Smooth muscle cell of the brain vasculature (primary cell): Measurements from ENCODE around the gene IGHMBP2.

Experiments used
- DNase-seq: peaks from one replicate; pipeline ENCODE4 v3.0.0-alpha.2; 2012; ENCODE audit warnings: low read depth, low spot score

Gene IGHMBP2

DNA sequence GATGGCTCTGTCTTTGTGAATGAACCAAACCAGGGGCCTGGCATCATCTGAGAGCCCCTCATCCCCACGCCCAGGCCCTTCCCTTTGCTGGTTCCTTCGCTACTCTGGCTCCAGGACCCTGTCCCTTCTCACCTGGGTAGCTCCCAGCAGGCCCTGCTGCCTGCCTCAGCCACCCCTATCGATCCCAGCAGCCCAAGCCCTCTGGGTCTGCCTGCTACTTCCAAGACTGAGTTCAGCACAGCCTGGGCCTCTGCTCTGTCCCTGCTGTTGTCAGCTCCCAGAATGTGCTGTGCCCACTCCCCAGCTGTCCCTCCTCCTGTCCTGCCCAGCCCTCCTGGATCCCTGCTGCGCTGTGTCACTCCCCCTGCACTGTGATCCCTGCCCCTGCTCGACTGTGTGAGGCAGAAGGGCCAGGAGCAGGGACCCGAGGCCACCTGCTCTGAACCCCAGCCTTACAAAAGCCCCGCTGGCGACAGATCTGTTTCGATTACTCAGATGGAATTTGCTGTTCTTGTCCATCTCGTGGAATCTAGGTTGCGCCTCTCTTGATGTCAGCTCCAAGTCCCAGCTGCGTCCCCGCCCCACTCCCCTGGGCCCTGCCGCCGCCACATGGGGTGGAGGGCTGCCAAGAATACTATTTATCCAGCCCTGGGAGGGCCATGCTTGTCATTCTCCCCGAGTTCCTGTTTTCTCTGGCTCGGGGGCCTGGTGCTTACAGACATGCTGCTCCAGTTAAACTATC, 13.0 kb upstream of the IGHMBP2 start:
- DNase-seq, result peak; percentile 96

DNA sequence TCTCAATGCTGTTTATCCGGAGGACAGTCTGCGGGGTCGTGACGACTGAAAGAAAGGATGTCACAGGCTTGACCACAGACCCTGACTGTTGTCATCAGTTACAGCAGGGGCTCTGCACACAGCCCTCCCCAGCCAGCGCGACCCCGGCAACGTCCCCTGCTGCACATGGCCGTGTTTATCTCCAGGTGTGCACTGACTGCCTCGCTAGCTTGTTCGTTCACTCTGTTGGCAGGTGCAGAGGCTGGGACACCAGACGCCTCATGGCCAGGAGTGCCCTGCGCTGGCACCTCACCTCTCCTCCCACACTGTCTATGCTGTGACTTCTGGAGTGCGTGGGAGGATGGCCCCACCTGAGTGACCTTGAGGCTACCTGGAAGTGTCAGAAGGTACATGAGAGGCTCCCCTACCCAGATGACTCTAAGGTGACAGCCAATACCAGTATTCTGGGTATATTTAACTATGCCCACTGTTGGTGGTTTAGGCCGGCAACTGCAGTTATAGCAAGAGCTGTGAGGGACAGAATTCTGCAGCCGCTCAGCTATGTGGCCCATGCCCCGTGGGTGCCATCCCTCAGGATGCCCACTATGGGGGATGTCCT, 12.2 kb upstream of the IGHMBP2 start:
- no peak for DNase-seq

DNA sequence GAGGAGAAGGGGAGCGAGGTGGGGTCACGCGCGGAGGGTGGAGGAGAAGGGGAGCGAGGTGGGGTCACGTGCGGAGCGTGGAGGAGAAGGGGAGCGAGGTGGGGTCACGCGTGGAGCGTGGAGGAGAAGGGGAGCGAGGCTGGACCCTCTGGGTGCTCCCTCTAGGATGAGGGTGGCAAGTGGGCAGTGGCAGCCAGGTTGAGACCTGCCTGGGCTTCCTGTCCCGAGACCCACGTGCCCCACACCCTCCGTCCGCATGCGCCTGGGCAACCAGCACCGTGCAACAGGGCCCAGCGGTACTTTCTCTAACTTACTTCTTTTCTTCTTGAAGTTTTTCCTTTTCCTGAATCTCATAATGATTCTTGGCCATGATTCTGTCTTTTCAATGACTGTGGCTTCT, 11.1 kb upstream of the IGHMBP2 start:
- DNase-seq, result no peak

DNA sequence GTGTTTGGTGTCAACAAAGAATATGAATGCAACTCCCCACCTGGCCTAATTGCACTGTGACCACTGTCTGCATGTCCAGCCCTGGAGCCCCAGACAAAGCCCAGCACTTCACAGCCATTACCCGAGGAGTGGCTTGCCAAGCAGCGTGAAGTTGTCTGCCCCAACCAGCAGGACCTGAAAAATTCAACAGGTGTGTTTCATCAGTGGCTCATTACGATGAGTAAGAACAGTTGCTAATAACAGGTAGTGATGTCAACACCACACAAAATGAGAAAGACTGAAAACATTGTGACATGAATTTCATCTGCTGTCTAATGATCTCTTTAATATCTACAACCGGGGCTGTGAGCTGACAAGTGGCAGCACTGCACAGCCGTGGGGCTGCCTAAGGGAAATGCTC, 10.4 kb upstream of the IGHMBP2 start:
- DNase-seq, result no peak

DNA sequence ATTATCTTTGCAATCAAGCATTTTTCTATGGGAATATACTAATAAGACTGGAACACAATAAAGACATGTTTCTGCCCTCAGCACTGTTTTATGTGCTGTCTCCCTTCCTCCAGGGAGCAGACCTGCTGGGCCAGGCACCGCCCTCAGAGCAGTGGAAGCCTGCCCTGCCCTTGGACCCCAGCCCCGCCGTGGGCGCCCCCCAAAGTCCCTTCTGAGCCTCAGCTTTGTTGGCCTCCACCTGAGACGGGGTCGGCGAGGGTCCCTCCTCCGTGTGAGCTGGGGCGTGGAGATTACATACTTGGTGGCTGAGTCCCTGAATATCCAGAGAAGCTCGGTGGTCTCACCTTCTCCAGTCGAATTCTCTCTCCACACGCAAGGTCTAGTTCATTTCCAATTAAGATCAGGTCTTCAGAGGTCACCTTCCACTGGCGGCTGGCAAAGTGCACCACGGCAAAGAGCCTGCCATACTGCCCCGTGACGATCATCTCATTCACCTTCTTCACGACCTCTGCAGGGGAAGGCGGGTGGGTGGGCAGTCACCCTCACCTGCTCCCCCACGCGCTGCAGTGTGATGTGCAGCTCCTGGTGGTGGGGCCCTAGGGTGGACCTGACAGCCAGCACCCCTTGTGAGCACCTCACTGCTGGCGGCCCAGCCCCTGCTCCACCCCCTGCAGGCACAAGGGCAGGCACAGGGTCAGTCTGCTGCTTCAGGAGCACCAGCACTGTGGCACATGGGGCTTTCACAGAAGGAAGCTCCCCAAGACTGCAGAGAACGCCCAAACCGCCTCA, 7.3 kb upstream of the IGHMBP2 start:
- no peak for DNase-seq

DNA sequence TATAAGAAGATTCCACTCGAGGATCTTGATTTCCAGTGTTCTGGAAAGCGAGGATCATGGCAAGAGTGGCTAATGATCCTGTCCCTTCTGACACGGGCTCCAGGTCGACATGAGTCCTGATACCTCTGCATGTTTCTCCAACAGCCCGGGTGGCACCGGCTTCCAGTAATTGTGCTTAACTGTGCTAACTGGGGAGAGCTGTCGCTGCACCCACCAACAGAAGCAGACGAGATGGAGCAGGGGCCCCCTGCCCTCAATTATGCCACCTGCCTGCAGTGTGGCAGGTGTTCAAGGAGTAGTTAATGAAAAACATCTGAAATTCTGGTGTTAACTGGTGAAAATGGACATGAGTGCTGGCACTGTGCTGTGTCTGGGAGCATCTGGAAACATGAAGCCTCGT, 6.2 kb upstream of the IGHMBP2 start:
- DNase-seq, result no peak

DNA sequence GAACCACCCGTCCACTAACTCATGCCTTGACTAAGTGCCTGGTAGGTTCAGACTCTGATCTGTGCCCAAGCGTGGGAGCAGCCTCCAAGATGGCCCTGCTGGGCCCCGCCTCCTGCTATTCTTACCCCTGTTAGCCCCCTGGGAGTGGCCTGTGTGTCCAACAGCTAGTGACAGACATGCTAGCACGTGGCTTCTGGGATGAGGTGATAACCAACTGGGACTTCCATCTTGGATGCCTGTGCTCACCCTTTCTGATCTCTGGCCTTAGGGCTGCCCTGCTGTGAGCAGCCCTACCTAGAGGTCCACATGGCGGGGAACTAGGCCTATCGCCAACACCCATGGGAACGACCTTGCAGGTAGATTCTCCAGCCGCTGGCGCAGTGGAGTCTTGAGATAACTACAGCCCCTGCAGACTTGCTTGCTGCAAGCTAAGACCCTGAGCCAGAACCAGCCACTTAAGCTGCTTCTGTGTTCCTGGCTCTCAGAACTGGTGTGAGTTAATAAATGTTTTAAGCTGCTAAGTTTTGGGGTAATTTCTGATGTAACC, 2.8 kb upstream of the IGHMBP2 start:
- DNase-seq, result no peak

DNA sequence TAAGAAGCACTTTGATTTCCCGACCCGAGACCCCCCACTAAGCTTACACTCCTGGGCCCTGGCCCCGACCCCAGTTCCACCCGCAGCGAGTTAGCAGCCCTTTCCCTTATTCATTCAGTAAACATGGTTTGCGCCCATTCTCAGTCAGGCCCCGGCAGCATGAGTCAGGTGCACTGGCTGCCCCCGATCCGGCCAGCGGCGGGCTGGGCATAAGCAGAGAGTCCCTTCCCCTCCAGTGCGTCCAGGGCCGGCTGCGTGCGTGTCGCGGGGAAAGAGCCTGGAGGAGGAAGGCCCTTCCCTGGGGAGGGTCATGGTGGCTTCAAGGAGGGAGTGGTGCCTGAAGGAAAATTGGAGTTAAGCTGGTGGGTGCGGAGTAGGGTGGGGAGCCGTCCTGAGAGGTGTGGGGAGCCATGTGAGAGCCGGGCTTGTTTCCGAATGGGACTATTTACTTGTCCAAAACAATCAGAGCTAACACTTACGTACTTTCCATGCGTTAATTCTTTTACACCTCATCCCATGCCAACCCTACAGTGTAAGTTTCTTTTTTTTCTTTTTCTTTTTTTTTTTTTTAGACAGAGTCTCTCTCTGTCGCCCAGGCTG, 657 bp downstream of the IGHMBP2 start:
- no peak for DNase-seq

DNA sequence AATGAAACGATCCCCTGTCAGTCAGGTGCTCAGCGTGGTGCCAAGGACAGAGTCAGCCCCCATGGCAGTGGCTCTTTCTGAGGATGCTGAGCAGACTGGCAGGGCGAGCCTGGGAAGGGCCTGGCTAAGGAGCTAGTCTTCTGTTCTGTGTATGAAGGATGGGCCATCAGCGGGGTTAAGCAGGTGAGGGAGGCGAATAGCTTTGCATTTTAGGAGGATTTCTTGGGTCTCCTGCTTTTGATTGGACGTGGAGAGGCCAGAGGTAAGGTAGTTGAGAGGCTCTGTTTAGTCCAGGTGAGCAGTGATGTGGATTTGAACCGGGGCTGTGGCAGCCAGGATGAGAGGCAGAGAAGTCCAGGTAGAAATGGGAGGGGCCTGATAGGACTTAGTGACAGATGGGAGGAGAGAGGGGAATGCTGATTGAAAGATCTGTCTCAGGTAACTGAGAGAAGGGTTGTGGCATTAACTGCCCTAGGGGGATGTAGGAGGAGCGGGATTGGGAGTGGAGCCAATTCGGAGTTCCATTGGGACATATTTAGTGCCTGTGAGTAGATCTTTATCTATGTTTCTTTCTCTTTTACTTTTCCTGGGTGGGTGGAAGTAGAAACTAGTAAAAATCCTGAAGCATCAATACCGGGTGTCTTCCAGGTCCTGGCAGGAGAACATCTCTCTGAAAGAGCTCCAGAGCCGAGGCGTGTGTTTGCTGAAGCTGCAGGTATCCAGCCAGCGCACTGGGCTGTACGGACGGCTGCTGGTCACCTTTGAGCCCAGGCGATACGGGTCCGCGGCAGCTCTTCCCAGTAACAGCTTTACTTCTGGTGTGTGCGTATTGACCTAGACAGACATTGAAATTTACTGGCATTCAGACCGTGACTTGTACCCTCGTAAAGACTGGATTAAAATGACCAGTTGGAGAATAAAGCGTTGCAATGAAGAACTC, 2.0 kb downstream of the IGHMBP2 start:
- no peak for DNase-seq

DNA sequence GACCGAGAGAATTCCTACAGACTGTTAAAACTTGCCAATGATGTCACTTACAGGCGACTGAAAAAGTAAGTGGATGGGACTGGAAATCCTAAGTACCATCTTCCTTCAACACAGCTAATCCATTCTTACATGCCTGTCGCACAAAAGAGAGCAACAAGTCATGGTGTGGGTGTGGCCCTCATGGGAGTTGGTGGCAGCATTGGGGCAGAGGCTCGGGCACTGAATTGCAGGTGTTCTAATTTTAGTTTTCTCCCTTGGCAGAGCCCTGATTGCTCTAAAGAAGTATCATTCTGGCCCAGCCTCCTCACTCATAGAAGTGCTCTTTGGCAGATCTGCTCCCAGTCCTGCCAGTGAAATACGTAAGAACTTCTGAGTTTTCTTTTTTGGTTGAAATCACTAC, 4.6 kb downstream of the IGHMBP2 start:
- no peak for DNase-seq

DNA sequence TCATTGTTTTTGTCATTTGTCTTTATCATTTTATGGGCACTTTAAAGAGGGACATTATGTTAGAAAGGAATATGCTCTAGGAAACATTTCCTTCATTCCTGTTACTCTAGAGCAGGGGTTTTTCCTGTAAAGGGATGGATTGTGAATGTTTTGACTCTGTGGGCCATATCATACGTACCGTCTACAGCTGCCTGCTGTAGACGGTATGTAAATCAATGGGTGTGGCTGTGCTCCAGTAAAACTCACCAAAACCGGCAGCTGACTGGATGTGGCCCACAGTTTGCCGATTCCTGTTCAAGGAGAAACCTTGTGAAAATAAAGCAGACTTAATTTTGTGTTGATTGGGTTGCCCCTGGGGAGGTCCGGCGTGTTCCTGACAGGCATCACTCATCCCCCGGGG, 7.3 kb downstream of the IGHMBP2 start:
- DNase-seq, result no peak

DNA sequence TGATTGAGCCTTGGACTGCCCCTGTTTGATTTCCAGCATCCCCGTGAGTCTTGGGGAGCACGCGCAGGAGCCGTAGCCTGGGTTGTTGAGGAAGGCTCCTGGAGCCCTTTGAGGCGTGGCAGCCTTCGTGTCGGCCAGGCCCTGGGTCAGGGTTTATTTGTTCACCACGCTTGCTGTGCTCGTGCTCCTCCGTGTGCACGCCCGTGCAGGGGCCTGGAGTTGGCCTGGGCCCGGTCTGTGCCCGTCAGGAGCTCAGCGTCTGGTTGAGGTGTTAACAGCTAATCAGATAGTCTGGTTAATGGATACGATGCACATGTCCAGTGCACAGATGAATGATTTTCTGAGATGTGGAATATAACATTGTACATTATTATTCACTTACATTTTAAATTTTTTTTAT, 8.0 kb downstream of the IGHMBP2 start:
- DNase-seq, result no peak

DNA sequence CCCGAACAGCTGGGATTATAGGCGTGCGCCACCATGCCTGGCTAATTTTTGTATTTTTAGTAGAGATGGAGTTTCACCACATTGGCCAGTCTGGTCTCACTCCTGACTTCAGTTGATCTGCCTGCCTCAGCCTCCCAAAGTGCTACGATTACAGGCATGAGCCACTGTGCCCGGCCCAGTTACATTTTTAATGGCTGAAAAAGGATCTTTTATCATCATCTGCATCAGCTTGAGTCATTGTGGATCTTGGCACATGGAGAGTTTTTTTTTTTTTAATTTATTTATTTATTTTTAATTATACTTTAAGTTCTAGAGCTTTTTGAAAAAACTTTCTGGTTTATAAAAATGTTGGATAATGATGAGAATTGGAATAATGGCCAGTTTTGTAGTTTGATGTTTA, 8.6 kb downstream of the IGHMBP2 start:
- no peak for DNase-seq

DNA sequence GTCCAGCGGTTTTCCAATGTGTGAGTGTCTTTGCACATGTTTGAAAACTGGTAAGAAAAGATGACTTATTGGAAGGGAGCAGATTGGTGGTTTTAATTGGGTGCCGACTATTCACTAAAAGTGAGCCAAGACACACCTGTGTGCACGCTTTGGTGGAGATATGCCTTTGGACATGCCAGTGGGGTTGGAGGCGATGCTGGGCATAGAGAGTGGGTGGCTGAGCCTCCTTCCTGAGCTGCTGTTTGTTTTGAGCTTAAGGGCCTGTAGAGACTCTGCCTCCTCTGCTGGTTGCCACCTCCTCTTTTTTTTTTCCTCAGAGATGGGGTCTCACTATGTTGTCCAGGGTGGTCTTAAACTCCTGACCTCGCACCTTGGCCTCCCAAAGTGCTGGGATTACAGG, 9.5 kb downstream of the IGHMBP2 start:
- no peak for DNase-seq

DNA sequence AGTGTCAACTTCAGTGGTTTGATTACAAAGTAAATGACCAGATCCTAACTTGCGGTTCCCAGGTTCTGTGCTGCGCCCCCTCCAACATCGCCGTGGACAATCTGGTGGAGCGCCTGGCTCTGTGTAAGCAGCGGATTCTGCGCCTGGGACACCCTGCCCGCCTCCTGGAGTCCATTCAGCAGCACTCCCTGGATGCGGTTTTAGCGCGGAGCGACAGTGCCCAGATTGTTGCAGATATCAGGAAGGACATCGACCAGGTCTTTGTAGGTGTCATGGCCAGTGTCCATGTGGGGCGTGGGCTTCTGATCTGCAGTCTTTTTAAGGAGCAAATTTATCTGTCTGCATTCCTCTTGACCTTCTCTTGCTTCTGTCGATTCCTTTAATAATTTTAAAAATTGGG, 11.1 kb downstream of the IGHMBP2 start:
- DNase-seq, result no peak

DNA sequence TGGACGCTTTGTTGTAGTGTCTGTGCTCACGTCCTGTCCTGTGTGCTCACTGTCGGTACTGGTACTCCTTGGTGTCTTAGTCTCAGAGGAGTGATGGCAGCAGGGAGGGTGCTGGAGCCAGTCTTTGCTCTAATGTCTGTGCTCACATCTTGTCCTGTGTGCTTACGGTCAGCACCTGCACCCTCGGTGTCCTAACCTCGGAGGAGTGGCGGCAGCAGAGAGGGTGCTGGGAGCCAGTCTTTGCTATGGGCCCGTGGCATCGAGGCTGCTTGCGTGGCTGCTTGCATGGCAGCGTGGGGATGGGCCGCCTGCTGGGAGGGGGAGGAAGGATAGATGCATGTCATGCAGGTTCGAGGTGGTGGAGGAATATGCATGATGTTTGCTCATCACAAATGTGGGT, 12.7 kb downstream of the IGHMBP2 start:
- DNase-seq, result no peak

DNA sequence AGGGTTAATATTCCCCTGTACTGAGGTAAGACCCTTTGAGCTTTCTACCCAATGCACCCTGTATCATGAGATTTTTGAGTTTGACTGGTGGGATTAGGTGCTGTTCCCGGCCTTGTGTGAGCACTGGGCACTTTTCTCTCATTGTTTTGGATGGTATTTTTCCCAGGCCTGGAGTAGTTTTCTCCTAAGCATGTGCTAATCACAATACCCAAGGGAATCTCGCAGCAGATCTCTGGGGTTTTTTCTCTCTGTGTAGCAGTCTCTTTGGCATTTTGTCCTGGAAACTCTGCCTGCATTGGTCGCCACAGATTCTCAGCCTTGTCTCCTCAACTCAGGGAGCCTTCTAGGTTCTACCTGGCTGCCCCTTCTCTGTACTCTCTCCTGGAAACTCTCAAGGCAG, 19.9 kb downstream of the IGHMBP2 start:
- no peak for DNase-seq

DNA sequence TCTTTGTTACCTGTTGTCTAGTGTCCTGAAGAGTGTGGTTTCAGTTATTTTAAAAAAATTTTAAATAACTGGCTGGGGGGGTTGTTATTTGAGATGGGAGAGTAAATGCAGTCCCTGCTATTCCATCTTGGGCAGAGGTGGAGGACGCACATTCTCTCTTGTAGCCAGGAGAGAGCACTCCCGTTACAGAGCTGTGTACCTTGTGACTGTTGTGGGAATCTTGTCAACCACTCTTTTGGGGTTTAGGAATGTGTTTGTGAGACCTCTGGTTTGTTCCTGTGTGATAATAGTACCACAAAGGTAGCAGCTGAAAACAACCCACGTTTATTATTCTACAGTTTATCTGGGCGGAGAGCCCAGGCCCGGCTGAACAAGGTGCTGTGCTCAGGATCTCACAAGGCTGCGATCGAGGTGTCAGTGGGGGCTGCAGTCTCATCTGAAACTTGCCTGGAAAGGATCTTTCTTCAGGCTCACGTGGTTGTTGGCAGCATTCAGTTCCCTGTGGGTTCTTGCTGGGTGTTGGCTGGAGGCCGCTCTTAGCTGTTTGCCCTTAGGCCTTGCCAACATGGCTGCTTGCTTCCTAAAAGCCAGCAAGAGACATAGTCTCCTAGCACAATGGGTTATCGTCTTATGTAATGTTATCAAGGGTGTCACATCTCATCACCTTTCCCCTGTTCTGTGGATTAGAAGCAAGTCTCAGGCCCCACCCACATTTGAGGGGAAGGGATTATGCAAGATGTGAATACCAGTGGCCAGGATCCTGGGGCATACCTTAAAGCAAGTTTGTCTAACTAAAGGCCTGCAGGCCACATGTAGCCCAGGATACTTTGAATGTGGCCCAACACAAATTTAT, 20.6 kb downstream of the IGHMBP2 start:
- DNase-seq, result no peak

DNA sequence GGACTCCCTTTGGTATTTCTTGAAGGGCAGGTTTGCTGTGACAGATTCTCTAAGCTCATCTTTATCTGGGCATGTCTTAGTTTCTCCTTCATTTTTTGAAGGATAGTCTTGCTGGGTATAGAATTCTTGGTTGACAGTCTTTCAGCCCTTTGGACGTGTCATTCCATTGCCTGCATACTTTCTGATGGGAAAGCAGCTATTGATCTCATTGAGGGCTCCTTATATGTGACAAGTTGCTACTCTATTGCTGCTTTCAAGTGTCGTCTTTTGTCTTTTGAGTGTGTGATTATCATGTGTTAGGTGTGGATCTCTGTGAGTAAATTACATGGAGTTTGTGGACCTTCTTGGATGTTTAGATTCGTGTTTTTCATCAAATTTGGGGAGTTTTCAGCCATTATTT, 21.9 kb downstream of the IGHMBP2 start:
- DNase-seq, result no peak
